Central memory CD8-positive, alpha-beta T cell (primary cell): ENCODE data around the gene XG.

Experiments used
- ATAC-seq: fragments of 150-1000 bp; cut with Tn5 transposase; replicated peaks from 2 replicates; pipeline ENCODE4 v1.10.0; 2022; ENCODE audit warnings: mild to moderate bottlenecking, moderate FRiP score, moderate number of reproducible peaks; ENCODE audit not compliant: poor library complexity, severe bottlenecking; ENCODE audit errors: extremely low read depth
- DNase-seq, 2 donors: peaks; one replicate each; pipeline ENCODE4 v3.0.0; 2021; ENCODE audit warnings: low spot score in 2 of 2
- H3K27ac Mint-ChIP-seq: one replicate; pipeline ENCODE4 v1.8.0; 2022; ENCODE audit warnings: low read depth, mild to moderate bottlenecking, moderate library complexity, mixed read lengths
- H3K27me3 Mint-ChIP-seq: one replicate; pipeline ENCODE4 v1.8.0; 2022; ENCODE audit warnings: mixed read lengths
- H3K36me3 Mint-ChIP-seq: one replicate; pipeline ENCODE4 v1.8.0; 2022; ENCODE audit warnings: mild to moderate bottlenecking, moderate library complexity, mixed read lengths; ENCODE audit not compliant: insufficient read depth
- H3K4me1 Mint-ChIP-seq: one replicate; pipeline ENCODE4 v1.8.0; 2022; ENCODE audit warnings: mixed read lengths
- H3K4me3 Mint-ChIP-seq: one replicate; pipeline ENCODE4 v1.8.0; 2022; ENCODE audit warnings: mild to moderate bottlenecking, moderate library complexity, mixed read lengths
- H3K9me3 Mint-ChIP-seq: one replicate; pipeline ENCODE4 v1.8.0; 2022; ENCODE audit warnings: mixed read lengths

XG gene

DNA sequence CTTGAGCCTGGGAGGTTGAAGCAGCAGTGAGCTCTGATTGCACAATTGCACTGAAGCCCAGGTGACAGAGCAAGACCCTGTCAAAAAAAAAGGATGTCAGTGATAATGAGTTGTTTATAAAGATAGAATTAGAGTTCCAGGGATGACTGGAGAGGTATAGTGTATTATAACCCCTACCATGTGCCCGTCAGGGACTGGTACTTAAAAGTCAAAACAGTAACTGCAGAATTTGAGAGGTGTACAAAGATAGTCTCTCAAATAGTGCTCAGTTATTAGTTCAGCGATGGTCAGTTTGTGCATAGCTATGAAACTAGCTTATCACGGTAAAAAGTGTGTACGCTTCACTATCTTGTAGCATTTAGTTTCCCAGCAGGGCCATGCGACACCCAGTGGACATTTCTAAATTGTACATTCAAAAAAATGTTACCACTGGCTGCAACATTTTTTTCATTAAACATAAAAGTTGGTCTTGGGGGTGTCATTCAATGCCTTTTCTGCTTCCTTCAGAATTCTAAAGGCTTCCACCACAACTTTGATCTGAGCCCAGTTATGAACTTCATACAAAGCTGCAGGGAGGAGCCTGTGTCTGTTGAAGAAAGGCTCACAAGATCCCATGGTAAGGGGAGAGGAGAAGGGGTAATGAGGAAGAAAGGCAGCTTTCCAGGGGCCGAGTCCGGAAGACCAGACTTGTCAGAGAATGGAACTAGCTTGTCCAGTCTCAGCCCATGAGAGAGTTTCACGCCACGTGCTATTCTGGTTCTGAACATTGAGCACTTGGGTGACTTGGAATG, 67.7 kb downstream of the XG start:
- H3K27ac Mint-ChIP-seq, result no peak overlapping the region

DNA sequence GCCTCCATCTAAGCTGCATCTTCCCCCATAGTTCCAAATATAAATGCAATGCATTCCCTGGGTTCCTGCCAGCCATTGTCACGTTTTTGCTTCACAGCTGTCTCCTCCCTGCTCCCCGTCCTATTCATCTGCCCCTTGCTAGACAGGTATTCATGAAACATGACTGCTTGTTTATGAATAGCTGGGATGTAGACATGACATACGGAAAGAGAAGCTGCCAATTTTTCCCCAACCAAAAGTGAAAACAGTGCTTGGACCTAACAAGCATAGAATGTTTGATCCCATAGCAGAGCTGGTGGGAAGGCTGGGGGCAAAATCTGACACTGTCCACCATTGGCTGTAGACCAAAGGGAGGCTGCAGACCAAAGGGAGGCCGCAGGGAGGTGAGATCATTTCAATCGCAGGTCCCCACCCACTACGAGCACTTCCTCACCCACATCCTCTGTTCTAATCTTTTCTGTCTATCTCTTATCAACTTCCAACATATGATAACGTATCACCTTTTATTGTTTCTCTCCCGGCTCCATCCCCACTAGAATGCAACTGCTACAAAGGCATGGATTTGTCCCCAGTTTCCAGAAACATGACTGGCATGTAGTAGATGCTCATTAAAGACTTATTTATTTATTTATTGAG, 68.4 kb downstream of the XG start:
- DNase-seq, result no peak
- no peak for ATAC-seq
- Mint-ChIP-seq H3K4me1 (no peaks in the 10 kb centered on the region), H3K27me3 (no peaks in the 10 kb centered on the region), H3K36me3 (no peaks in the 10 kb centered on the region), H3K27ac (no peak overlapping the region), H3K9me3 (no peaks in the 10 kb centered on the region), H3K4me3 (no peak overlapping the region)

More for the DNA sequence above, 67.7 kb downstream of the XG start:
- Mint-ChIP-seq H3K9me3 (no peaks in the 10 kb centered on the region), H3K36me3 (no peaks in the 10 kb centered on the region), H3K4me1 (no peaks in the 10 kb centered on the region), H3K4me3 (no peak overlapping the region), H3K27me3 (no peaks in the 10 kb centered on the region)
- DNase-seq (no peak), ATAC-seq (no peak)

DNA sequence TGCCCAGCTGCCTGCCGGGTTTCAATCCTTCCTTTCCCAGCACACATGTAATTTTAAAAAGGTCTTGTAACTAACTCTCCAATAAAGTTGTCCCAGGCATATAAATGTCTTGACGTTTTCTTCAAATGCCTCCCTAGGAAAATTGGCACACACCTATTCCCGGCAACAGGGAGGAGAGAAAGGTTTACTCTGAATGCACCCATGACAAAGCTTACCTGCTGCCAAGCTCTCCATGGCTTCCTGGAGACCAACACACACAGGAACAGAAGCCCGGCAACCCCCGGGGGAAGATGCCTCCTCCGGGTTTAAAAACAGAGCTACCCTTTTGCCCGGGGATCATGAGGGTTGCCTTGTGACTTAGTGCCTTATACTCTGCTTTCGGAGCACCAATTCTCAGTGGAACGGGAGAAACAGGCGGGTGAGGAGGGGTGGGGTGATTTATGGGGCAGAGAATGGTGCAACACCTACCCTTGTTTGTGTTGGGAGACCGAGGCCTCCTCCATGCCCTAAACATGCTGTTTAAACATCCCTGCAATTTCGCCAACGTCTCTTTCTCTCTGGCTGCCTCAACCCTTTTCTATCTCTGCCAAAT, 72.1 kb downstream of the XG start:
- no peak overlapping the region for H3K27ac Mint-ChIP-seq
- H3K4me1 Mint-ChIP-seq, result no peaks in the 10 kb centered on the region
- H3K36me3 Mint-ChIP-seq, result no peaks in the 10 kb centered on the region
- H3K4me3 Mint-ChIP-seq, result no peak overlapping the region
- H3K9me3 Mint-ChIP-seq, result no peaks in the 10 kb centered on the region
- no peaks in the 10 kb centered on the region for H3K27me3 Mint-ChIP-seq
- ATAC-seq (no peak), DNase-seq (no peak)

DNA sequence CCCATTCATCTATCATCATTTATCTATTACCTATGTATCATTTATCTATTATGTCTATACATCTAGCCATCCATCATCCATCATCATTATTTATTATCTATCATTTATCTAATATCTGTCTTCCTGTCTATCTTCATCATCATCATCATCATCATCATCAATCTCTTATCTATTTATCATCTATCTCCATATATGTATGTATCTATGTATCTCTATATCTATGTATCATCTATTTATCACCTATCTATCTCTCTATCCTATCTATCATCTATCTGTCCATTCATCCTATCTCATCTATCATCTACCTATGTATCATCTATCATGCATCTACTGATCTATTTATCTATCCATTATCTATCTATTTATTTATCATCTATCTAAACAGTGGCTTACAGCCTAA, 73.0 kb downstream of the XG start:
- ATAC-seq, result no peak
- no peak for DNase-seq
- H3K27ac Mint-ChIP-seq, result no peak overlapping the region
- no peak overlapping the region for H3K4me3 Mint-ChIP-seq
- no peaks in the 10 kb centered on the region for H3K9me3 Mint-ChIP-seq
- H3K36me3 Mint-ChIP-seq, result no peaks in the 10 kb centered on the region
- no peaks in the 10 kb centered on the region for H3K4me1 Mint-ChIP-seq
- no peaks in the 10 kb centered on the region for H3K27me3 Mint-ChIP-seq

DNA sequence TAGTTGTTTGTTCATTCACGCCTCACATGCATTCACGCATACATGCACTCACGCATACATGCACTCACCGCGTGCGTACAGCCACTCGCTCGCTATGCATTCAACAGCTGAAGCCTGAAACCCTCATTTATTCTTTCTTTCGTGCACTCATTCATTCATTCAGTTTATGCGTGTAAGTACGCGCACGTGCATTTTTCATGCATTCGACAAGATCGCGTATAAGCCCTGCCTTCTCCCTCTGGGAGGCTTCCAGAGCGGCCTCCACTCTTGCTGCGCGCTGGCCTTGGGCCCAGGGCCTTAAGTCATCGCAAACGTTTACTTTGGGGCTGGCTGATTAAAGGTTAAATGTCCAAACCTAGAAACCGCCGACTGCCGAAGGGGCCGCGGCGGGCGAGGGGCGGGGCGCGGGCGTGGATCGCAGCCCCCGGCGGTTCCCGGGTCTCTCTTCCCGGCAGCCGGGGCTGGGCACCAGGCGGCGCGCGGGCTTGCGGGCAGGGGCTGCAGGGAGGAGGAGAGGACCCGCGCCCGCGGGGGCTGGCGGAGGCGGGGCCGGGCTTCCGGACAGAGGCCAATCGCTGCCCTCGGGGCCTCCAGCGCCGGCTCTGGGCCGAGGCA, 76.6 kb downstream of the XG start, which contains the start of gene GYG2:
TSS of gene GYG2 (plus strand) at position 587 of the 615 bp plus-strand sequence. CDS start 1,259 bp downstream, outside the sequence.
- H3K4me3 Mint-ChIP-seq, result no peak within 1 kb of the TSS

DNA sequence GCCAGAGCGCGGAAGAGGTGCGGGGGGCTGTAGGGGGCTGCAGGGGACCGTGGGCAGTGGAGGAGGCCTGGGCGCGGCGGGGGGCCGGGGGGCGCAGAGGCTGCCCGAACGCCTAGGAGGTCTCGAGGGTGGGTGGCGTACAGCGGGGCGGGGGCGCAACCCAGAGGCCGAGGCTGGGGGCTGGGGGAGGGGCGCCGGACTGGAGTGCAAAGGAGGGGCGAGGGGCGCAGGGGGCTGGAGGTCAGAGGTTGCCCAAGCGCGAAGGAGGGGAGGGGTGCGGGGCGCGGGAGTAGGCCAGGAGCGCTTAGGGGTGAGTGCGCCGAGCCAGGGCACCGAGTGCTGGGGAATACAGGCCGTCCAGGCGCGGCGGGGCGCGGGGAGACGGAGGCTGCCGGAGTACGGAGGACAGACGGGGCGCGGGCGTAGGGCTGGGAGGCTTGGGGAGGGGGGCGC, 77.1 kb downstream of the XG start:
- no peak for DNase-seq
- ATAC-seq, result no peak
- Mint-ChIP-seq H3K4me1 (no peaks in the 10 kb centered on the region), H3K4me3 (no peak overlapping the region), H3K27me3 (peaks cover 15% of the 10 kb centered on the region), H3K36me3 (no peaks in the 10 kb centered on the region), H3K9me3 (no peaks in the 10 kb centered on the region), H3K27ac (no peak overlapping the region)

More for the DNA sequence above, 76.6 kb downstream of the XG start, which contains the start of gene GYG2:
- DNase-seq (no peak), ATAC-seq (no peak)
- Mint-ChIP-seq H3K9me3 (no peaks in the 10 kb centered on the region), H3K4me1 (no peaks in the 10 kb centered on the region), H3K36me3 (no peaks in the 10 kb centered on the region), H3K27me3 (peaks cover 15% of the 10 kb centered on the region), H3K27ac (no peak within 1 kb of the TSS)

DNA sequence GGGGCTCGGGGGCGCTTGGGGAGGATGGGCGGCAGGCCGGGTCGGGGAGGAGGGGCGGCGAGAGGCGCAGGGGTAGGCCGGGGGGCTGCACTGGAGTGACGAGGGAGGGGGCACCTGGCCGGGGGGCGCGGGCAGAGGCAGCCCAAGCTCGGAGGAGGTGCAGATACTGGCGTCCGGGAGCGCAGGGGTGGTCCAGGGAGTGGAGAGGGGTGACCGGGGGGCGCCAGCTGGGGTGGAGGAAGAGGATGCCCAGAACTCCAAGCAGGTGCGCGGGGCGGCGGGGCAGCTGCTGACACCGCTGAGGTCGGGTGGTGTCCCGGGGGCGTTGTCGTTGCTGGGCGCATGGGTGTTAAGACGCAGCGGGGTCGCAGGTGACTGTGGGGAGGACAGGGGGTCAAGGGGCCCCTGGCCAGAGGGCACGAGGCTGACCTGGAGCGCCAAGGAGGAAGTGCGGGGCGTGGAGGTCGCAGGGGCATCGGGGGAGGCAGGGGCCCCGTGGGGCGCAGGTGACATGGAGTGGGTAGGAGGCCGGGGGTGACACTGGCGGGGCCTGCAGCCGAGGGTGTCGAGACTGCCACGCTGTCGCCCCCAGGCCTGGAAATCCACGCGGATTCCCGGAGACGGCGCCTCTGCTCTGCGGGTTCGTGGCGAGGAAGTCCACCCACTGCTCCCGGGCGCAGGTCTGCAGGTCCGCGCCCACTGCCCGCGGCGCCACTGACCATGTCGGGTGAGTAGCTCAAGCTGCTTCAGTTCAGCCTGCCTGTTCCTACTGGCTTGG, 77.8 kb downstream of the XG start:
- no peak overlapping the region for H3K27ac Mint-ChIP-seq
- H3K36me3 Mint-ChIP-seq, result no peaks in the 10 kb centered on the region
- DNase-seq, result no peak
- H3K27me3 Mint-ChIP-seq, result peaks cover 15% of the 10 kb centered on the region
- no peaks in the 10 kb centered on the region for H3K9me3 Mint-ChIP-seq
- no peak overlapping the region for H3K4me3 Mint-ChIP-seq
- no peak for ATAC-seq
- H3K4me1 Mint-ChIP-seq, result no peaks in the 10 kb centered on the region

DNA sequence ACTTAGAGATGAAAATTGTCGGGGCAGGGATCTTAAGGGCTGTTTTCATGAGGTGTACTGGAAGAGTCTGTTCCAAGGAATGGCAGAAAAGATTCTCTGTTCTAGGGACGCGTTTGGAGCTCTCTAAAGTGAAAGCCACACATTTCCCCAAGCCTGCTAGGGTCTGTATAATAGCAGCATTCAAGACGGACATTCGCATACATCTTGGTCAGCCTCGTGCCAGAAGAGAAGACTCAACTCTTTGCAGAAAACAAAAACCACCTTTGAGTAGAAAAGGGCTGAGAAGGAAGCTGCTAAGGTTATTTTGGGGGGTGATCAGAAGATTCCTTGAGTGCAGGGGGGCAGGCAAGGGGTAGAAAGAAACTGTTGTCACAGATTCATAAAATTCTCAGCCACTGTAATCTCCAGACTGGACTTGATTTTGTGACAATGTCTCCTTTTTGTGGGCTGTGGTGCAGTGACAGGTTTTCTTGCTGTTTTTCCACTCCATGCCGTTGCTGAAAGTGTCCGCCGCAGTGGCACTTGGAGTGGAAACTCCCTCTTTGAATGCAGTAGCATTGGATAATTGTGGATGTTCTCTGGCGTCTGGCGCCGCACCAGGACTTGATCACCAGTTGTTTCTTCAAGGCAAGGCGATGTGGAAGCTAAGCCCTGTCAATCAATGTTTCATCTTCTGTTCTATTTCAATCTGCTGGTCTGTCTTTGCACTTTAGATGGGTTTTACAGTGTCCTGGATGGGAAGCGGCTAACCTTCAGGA, 79.8 kb downstream of the XG start:
- Mint-ChIP-seq H3K4me3 (no peak overlapping the region), H3K4me1 (no peaks in the 10 kb centered on the region), H3K9me3 (no peaks in the 10 kb centered on the region), H3K36me3 (no peaks in the 10 kb centered on the region), H3K27me3 (peaks cover 26% of the 10 kb centered on the region), H3K27ac (no peak overlapping the region)
- ATAC-seq (no peak), DNase-seq (no peak)

DNA sequence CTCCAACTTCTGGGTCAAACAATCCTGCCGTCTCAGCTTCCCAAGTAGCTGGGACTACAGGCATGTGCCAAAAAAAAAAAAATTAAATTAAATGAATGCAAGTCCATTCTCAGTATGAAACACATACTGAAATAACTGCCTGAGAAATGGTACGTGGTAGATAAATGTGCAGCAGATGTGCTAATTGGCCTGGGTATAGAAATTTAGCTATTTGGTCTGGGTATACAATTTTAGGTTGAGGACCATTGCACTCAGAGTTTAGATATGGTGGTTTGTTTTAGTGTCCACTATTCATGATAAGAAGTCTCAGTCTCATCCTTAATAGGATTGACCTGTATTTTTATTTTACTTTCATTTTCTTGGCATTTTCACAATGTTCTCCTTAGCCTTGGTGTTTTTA, 86.1 kb downstream of the XG start:
- no peaks in the 10 kb centered on the region for H3K4me1 Mint-ChIP-seq
- H3K4me3 Mint-ChIP-seq, result no peak overlapping the region
- H3K27me3 Mint-ChIP-seq, result peaks cover 39% of the 10 kb centered on the region
- H3K9me3 Mint-ChIP-seq, result peaks cover 7% of the 10 kb centered on the region
- no peak for DNase-seq
- H3K36me3 Mint-ChIP-seq, result no peaks in the 10 kb centered on the region
- H3K27ac Mint-ChIP-seq, result no peak overlapping the region
- no peak for ATAC-seq

DNA sequence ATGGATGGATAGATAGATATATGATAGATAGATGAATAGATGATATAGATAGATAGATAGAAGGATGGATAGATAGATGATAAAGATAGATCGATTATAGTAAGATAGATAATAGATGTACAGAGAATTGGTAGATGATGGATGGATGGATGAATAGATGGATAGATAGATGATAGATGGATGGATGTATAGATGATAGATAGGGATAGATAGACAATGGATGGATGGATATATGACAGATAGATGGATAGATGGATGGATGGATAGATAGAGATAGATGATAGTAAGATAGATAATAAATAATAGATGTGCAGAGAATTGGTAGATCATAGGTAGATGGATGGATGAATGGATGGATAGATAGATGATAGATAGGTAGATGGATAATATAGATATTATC, 89.1 kb downstream of the XG start:
- Mint-ChIP-seq H3K9me3 (peaks cover 7% of the 10 kb centered on the region), H3K4me1 (no peaks in the 10 kb centered on the region), H3K36me3 (no peaks in the 10 kb centered on the region), H3K27ac (no peak overlapping the region), H3K4me3 (no peak overlapping the region), H3K27me3 (peaks cover 31% of the 10 kb centered on the region)
- no peak for ATAC-seq
- no peak for DNase-seq

DNA sequence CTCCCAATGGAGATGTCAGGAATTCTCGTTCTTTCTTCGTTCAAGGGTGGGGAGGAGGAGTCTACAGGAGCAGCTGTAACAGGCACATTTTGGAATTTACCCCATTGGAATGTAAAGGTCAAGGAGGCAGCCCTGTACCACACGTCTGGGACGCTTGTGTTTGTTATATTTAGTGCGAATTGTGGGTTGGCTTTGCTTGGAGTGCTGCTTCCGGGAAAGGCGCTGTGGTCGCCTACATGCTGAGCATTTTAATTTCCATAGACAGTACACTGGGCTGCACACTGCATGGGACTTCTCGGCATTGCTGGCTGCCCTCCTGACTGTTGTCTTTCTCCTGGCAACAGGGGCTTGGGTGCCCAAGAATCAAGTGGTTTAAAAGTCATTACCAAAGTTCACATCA, 89.7 kb downstream of the XG start:
- DNase-seq (no peak), ATAC-seq (no peak)
- peaks cover 7% of the 10 kb centered on the region for H3K9me3 Mint-ChIP-seq
- no peaks in the 10 kb centered on the region for H3K4me1 Mint-ChIP-seq
- H3K36me3 Mint-ChIP-seq, result no peaks in the 10 kb centered on the region
- H3K4me3 Mint-ChIP-seq, result no peak overlapping the region
- peaks cover 28% of the 10 kb centered on the region for H3K27me3 Mint-ChIP-seq
- no peak overlapping the region for H3K27ac Mint-ChIP-seq
